Upper lobe of right lung (tissue), 1 donor: ENCODE measurements around the gene TMPRSS11A. TPM values are rescaled to one million over a fixed set of nuclear protein-coding genes. Genes with fewer than 3 reads are reported as not detected.

Experiments
- ATAC-seq: fragments of 200-7000 bp; cut with Tn5 transposase; one replicate; pipeline ENCODE4 v1.9.1; 2020; ENCODE audit warnings: mild to moderate bottlenecking, moderate library complexity
- DNase-seq: peaks from one replicate; pipeline ENCODE4 v3.0.0-alpha.2; 2020
- H3K27ac ChIP-seq: fragments of 200-600 bp; one replicate; pipeline ENCODE4 v1.8.0; 2022
- H3K27me3 ChIP-seq: fragments of 200-600 bp; one replicate; pipeline ENCODE4 v1.8.0; 2022; ENCODE audit warnings: mild to moderate bottlenecking
- H3K36me3 ChIP-seq: fragments of 200-600 bp; one replicate; pipeline ENCODE4 v1.8.0; 2022
- H3K4me1 ChIP-seq: fragments of 200-600 bp; one replicate; pipeline ENCODE4 v1.8.0; 2022
- H3K4me3 ChIP-seq: fragments of 200-600 bp; one replicate; pipeline ENCODE4 v1.8.0; 2022; ENCODE audit warnings: mild to moderate bottlenecking
- H3K9me3 ChIP-seq: fragments of 200-600 bp; one replicate; pipeline ENCODE4 v1.8.0; 2022
- intact Hi-C: fragments of 100-400 bp; cut with DNase I; formaldehyde crosslinking; loops from one replicate; pipeline ENCODE4 v1.11.0; 2022
- total RNA-seq: library from RNA; stranded (reverse); fragmentation: NEBNext Ultra II Directional; extraction: Animal tissue kit (Norgen Biotek cat#: 25700); gene quantifications from one replicate; pipeline ENCODE4 v1.2.1, GENCODE V29; 2021
- TF ChIP-seq, protein P1 (sequence below): fragments of 200-600 bp; IDR thresholded peaks from one replicate; pipeline ENCODE4 v1.8.0; 2022; ENCODE audit warnings: antibody characterized with exemption
- donor health status: DM: no; HTN: yes; CAD: no; lungs with severe emphysema.

TMPRSS11A gene
- total RNA-seq, 1 donor from 2014 or later = not detected

DNA sequence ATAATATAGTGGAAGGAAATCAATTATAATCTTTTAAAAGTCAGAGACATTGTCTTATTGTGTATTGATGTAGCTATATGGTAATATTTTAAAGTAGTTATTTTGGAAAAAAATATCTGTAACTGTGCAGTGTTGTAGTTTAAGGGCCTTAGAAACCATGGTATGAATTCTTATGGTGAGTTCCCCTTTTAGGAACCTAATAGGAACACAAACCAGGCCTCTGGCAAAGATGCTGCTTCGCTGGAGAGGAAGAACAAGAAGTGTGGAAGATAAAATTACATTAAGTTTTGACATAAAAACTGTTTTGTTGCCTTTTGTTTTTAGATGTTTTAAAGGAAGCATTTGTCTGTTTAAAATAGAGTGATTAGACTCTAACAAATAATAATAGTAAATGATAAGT, 68.6 kb downstream of the TMPRSS11A start:
- Histone ChIP-seq H3K36me3 (no peaks in the 10 kb centered on the region), H3K4me3 (no peak overlapping the region), H3K27ac (no peak overlapping the region), H3K4me1 (no peaks in the 10 kb centered on the region), H3K27me3 (no peaks in the 10 kb centered on the region), H3K9me3 (no peaks in the 10 kb centered on the region)
- ATAC-seq (no peak), DNase-seq (no peak)
- intact Hi-C loops = no loop called here
- TF ChIP-seq, protein P1, sequence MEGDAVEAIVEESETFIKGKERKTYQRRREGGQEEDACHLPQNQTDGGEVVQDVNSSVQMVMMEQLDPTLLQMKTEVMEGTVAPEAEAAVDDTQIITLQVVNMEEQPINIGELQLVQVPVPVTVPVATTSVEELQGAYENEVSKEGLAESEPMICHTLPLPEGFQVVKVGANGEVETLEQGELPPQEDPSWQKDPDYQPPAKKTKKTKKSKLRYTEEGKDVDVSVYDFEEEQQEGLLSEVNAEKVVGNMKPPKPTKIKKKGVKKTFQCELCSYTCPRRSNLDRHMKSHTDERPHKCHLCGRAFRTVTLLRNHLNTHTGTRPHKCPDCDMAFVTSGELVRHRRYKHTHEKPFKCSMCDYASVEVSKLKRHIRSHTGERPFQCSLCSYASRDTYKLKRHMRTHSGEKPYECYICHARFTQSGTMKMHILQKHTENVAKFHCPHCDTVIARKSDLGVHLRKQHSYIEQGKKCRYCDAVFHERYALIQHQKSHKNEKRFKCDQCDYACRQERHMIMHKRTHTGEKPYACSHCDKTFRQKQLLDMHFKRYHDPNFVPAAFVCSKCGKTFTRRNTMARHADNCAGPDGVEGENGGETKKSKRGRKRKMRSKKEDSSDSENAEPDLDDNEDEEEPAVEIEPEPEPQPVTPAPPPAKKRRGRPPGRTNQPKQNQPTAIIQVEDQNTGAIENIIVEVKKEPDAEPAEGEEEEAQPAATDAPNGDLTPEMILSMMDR = no peak

DNA sequence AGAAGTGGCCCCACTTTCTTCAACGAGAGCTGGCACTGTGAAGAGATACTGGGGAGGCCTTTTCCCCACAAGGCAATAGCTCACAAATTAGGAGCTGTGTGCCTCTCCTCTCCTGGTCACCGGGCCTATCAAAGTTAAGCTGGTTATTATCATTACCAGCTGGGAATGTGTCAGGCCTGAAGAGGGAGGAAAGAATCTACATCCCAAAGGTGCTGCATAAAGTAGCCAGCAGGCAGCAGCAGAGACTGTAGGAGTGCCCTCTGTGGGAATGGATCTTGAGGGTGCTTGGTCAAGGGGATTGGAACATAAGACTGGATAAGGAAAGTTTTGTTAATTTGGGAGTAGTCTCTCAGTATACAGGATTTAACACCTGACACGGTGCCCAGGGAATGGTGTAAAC, 70.4 kb downstream of the TMPRSS11A start:
- intact Hi-C loops = no loop called here
- TF ChIP-seq, protein P1 = no peak
- no peak for DNase-seq
- Histone ChIP-seq H3K9me3 (no peaks in the 10 kb centered on the region), H3K36me3 (no peaks in the 10 kb centered on the region), H3K4me3 (no peak overlapping the region), H3K27ac (no peak overlapping the region), H3K27me3 (no peaks in the 10 kb centered on the region), H3K4me1 (no peaks in the 10 kb centered on the region)
- no peak for ATAC-seq

DNA sequence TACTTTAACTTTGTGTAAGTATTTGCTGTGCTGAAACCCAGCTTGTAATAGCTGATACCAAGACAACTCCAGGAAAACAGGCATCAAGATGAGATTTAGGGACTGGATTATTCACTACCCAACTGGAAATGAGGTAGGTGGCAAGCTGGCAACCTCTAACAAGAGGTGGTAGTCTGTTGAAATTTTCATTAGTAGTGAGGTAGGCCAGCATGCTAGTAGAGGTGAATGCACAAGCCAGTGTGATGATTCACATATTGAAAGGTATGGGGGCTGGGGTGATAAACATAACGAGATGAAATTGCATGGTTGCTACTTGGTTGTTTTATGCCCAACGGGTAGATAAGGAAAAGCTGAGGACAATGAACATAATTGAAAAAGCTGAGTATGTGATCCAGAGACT, 71.0 kb downstream of the TMPRSS11A start:
- Histone ChIP-seq H3K4me1 (no peaks in the 10 kb centered on the region), H3K36me3 (no peaks in the 10 kb centered on the region), H3K27me3 (no peaks in the 10 kb centered on the region), H3K9me3 (no peaks in the 10 kb centered on the region), H3K27ac (no peak overlapping the region), H3K4me3 (no peak overlapping the region)
- intact Hi-C loops = no loop called here
- TF ChIP-seq, protein P1 = no peak
- ATAC-seq (no peak), DNase-seq (no peak)

DNA sequence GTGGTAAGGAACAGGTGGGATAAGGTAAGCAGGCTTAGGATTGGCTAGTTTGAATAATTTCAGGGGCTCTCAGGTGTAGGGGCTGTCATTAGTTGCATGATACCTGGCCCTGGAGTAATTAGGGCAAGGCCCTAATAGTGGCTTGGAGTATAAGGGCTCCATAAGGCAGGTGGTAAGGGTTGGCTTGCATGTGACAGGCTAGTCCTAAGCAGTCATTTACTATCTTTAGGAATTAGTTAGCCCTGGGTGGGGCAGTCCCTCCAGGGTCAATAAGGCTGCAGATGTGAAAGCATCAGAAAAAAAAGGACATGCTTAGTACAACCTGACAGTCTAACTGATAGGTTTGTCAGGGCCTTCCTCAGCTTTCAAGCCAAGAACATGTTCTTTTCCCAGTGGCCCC, 71.6 kb downstream of the TMPRSS11A start:
- ATAC-seq = no peak
- intact Hi-C loops = no loop called here
- no peaks in the 10 kb centered on the region for H3K4me1 ChIP-seq
- no peak overlapping the region for H3K27ac ChIP-seq
- H3K27me3 ChIP-seq = no peaks in the 10 kb centered on the region
- TF ChIP-seq, protein P1 = no peak
- H3K4me3 ChIP-seq = no peak overlapping the region
- no peaks in the 10 kb centered on the region for H3K9me3 ChIP-seq
- DNase-seq = no peak
- no peaks in the 10 kb centered on the region for H3K36me3 ChIP-seq

DNA sequence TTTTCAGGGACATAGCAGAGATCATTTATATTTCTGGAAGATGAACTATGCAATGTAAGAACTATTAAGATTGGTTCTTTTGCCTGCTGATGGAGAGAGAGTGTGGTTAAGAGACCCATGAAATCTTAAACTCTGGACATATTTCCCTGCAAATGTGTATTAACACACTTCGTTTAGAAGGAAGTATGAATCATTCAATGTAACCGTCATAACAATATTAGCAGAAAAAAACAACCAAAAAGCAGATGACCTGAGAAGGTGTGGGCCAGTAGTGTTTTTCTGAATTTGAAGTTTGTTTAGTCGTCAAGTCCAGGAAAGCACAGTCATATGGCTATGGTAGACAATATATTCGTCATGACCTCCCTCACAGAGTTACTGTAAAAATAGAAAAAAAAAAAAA, 77.0 kb downstream of the TMPRSS11A start:
- no peaks in the 10 kb centered on the region for H3K36me3 ChIP-seq
- no peak overlapping the region for H3K4me3 ChIP-seq
- DNase-seq (no peak), ATAC-seq (no peak)
- intact Hi-C loops = no loop called here
- TF ChIP-seq, protein P1 = no peak
- H3K27me3 ChIP-seq = no peaks in the 10 kb centered on the region
- H3K27ac ChIP-seq = no peak overlapping the region
- H3K9me3 ChIP-seq = no peaks in the 10 kb centered on the region
- H3K4me1 ChIP-seq = no peaks in the 10 kb centered on the region

DNA sequence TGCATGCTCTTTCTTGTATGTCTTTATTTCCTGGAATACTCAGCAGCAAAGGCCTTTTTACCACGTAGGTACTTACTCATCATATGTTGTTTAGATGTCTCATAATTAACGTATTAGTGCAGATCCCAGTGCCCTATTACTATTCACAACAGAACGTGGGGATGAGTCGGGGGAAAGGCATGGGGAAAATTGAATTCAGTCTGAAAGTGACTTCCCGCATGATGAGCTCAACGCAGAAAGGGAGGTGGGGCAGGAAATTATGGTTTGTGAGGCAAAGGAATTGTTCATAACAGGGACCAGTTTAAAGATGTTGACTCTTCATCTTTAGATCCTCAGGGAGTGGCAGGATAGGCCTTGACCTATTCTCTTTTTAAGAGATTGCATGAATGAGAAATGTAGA, 77.5 kb downstream of the TMPRSS11A start:
- Histone ChIP-seq H3K27ac (no peak overlapping the region), H3K27me3 (no peaks in the 10 kb centered on the region), H3K4me1 (no peaks in the 10 kb centered on the region), H3K9me3 (no peaks in the 10 kb centered on the region), H3K4me3 (no peak overlapping the region), H3K36me3 (no peaks in the 10 kb centered on the region)
- no peak for ATAC-seq
- no peak for DNase-seq
- intact Hi-C loops = no loop called here
- TF ChIP-seq, protein P1 = no peak
